ENCODE measurements around the gene P4HA2.

The P4HA2 gene

DNA sequence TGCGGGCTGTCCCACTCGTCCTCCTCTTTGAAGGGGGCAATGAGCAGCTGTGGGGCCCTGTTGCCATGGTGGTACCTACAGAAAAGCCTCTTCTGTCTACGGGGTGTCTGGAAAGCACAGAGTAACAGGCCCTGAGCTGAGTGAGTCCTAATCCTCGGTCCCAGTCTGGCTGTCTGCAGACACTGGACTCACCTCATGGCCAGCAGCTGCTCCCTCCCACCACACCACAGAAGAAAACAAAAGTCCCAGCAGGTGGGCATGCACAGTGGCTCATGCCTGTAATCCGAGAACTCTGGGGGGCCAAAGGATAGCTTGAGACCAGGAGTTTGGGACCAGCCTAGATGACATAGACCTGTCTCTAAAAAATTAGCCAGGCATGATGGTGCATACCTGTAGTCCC, 19.9 kb downstream of the P4HA2 start:
- no peak for TF ChIP-seq FOXP2 (optimal IDR thresholded peaks at IDR 0.05; ENCODE audit: borderline replicate concordance, extremely low read depth, extremely low read length, insufficient read depth)
- no peak for TF ChIP-seq POLR2AphosphoS5 (IDR thresholded peaks at IDR 0.05; ENCODE audit: low read depth, low read length)
- TF ChIP-seq TAF1 (IDR thresholded peaks at IDR 0.05; ENCODE audit: borderline replicate concordance, insufficient read depth, low read length): no peak
- TF ChIP-seq, protein P1, sequence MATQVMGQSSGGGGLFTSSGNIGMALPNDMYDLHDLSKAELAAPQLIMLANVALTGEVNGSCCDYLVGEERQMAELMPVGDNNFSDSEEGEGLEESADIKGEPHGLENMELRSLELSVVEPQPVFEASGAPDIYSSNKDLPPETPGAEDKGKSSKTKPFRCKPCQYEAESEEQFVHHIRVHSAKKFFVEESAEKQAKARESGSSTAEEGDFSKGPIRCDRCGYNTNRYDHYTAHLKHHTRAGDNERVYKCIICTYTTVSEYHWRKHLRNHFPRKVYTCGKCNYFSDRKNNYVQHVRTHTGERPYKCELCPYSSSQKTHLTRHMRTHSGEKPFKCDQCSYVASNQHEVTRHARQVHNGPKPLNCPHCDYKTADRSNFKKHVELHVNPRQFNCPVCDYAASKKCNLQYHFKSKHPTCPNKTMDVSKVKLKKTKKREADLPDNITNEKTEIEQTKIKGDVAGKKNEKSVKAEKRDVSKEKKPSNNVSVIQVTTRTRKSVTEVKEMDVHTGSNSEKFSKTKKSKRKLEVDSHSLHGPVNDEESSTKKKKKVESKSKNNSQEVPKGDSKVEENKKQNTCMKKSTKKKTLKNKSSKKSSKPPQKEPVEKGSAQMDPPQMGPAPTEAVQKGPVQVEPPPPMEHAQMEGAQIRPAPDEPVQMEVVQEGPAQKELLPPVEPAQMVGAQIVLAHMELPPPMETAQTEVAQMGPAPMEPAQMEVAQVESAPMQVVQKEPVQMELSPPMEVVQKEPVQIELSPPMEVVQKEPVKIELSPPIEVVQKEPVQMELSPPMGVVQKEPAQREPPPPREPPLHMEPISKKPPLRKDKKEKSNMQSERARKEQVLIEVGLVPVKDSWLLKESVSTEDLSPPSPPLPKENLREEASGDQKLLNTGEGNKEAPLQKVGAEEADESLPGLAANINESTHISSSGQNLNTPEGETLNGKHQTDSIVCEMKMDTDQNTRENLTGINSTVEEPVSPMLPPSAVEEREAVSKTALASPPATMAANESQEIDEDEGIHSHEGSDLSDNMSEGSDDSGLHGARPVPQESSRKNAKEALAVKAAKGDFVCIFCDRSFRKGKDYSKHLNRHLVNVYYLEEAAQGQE (IDR thresholded peaks at IDR 0.05; ENCODE audit: insufficient read depth in 1 of 2, low read depth in 2 of 2, low read length in 2 of 2): no peak
- no peak for TF ChIP-seq SIN3A (IDR thresholded peaks at IDR 0.05; ENCODE audit: borderline replicate concordance, insufficient read depth, low read length)

DNA sequence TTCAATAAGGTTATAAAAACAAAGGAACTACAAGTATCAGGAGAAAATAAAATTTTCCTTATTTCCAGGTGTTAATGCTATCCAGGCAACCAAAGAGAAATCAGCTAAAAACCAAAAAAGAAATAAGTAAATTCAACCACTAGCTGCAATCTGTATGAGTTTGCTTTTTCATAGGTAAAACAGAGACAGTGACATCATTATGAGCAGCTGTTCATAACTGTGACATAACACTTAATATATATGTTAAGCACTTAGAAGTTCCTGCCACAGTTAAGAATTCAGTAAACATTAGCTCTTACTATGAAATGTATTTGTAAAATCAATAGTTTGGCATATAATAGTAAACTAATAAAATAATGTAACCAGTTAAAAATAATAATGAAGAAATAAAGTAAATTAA, 20.9 kb downstream of the P4HA2 start:
- TF ChIP-seq POLR2AphosphoS5 (IDR thresholded peaks at IDR 0.05; ENCODE audit: low read depth, low read length) (no peak), SIN3A (IDR thresholded peaks at IDR 0.05; ENCODE audit: borderline replicate concordance, insufficient read depth, low read length) (no peak), FOXP2 (optimal IDR thresholded peaks at IDR 0.05; ENCODE audit: borderline replicate concordance, extremely low read depth, extremely low read length, insufficient read depth) (no peak), TAF1 (IDR thresholded peaks at IDR 0.05; ENCODE audit: borderline replicate concordance, insufficient read depth, low read length) (no peak)
- TF ChIP-seq, protein P1 (IDR thresholded peaks at IDR 0.05; ENCODE audit: insufficient read depth in 1 of 2, low read depth in 2 of 2, low read length in 2 of 2): no peak

GRCh38 chr5:132205385-132206125, 22.1 kb downstream of the P4HA2 start:
- TF ChIP-seq, protein P1 (IDR thresholded peaks at IDR 0.05; ENCODE audit: insufficient read depth in 1 of 2, low read depth in 2 of 2, low read length in 2 of 2): no peak
- TF ChIP-seq TAF1 (IDR thresholded peaks at IDR 0.05; ENCODE audit: borderline replicate concordance, insufficient read depth, low read length) (no peak), FOXP2 (optimal IDR thresholded peaks at IDR 0.05; ENCODE audit: borderline replicate concordance, extremely low read depth, extremely low read length, insufficient read depth) (no peak), POLR2AphosphoS5 (IDR thresholded peaks at IDR 0.05; ENCODE audit: low read depth, low read length) (no peak), SIN3A (IDR thresholded peaks at IDR 0.05; ENCODE audit: borderline replicate concordance, insufficient read depth, low read length) (no peak)

DNA sequence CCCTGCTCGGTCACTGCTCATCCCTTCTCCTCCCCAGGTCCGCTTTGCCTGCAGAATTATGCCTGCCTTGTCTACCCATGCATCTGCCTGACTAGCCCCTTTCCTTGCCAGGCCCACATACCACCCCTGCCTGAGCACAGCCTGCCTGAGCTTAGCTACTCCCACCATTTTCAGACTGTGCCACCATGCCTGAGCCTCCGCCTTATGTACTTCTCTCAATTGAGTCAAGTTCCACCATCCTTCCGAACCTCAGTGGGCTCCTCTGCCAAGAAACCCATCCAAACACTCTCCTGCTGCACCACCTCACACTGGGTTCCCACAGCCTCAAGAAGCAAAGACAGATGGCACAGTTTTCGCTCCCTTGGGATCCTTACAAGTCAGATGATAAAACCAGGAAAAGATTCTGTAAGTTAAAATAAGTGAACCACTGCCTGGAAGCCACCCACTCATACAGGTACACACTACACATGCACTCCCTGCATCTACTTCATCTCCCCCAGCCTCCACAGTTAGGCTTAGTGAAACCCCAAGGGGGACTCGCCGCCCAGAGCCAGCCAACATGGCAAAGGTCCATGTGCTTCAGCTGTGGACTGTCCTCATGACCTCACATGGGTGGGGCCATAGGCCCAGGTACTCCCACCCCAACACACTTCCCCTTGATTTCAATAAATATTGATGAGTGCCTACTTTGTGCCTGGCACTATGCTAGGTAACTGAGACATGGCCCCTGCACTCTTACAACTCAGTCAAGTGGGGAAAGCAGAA, 23.1 kb downstream of the P4HA2 start:
- TF ChIP-seq FOXP2 (optimal IDR thresholded peaks at IDR 0.05; ENCODE audit: borderline replicate concordance, extremely low read depth, extremely low read length, insufficient read depth): no peak
- TF ChIP-seq POLR2AphosphoS5 (IDR thresholded peaks at IDR 0.05; ENCODE audit: low read depth, low read length): no peak
- TF ChIP-seq TAF1 (IDR thresholded peaks at IDR 0.05; ENCODE audit: borderline replicate concordance, insufficient read depth, low read length): no peak
- no peak for TF ChIP-seq SIN3A (IDR thresholded peaks at IDR 0.05; ENCODE audit: borderline replicate concordance, insufficient read depth, low read length)
- TF ChIP-seq, protein P1 (IDR thresholded peaks at IDR 0.05; ENCODE audit: insufficient read depth in 1 of 2, low read depth in 2 of 2, low read length in 2 of 2): no peak
